ENCODE results near the gene MRPS6. TPM values are rescaled to one million over a fixed set of nuclear protein-coding genes. Genes with fewer than 3 reads are reported as not detected.

The MRPS6 gene
- total and polyA plus RNA-seq, 2 of the 13 experiments (the other 11 are each of a cell fraction or from before 2014, with no cell fraction given): 14.2 to 26.9 TPM

GRCh38 chr21:34091607-34092006 is 18.2 kb downstream of the MRPS6 start:
- in situ Hi-C loops (cut with HindIII; ENCODE audit: extremely low pct_ligation_motif_present, low pct_unique_long_range_greater_than_20kb): loop anchor here (10.0 kb wide), 1 partner anchor 63 kb away; no protein-coding TSS in a partner anchor
- no peaks in the 10 kb centered on the region for H3K27me3 ChIP-seq (ENCODE audit: control insufficient read depth in 1 of 2, insufficient read depth in 2 of 2, low read length in 2 of 2)
- no peak for DNase-seq (ENCODE audit: low spot score)
- H4K20me1 ChIP-seq (ENCODE audit: insufficient read depth, low read length): no peaks in the 10 kb centered on the region
- no peaks in the 10 kb centered on the region for H3K9me3 ChIP-seq (ENCODE audit: low read length)
- CTCF ChIA-PET (ENCODE audit: low intra/inter-chr PET ratio, low total read pairs): no interaction called here
- peaks cover 43% of the 10 kb centered on the region for H3K79me2 ChIP-seq (ENCODE audit: insufficient read depth, low read length)
- peaks cover 12% of the 10 kb centered on the region for H3K4me1 ChIP-seq (ENCODE audit: insufficient read depth, low read length)
- FAIRE-seq: no peak
- H3K36me3 ChIP-seq (replicated peaks in 1 of 2; ENCODE audit: control insufficient read depth in 1 of 2, insufficient read depth in 2 of 2, low read length in 2 of 2): peaks cover 7 to 18% of the 10 kb centered on the region in 2 experiments; a peak in 3 of 5 replicates
- no peak overlapping the region for H2AFZ ChIP-seq (ENCODE audit: low read length)
- 98% methylated on average over 2 of the region's 2 CpGs for WGBS (ENCODE audit: low lambda C conversion rate)
- POLR2A ChIA-PET: no interaction called here
- intact Hi-C loops (cut with micrococcal nuclease; ENCODE audit: unreplicated experiment): no loop called here
- no peak overlapping the region for H3K4me2 ChIP-seq (ENCODE audit: low read depth, low read length)
- H3K27ac ChIP-seq (ENCODE audit: extremely low read length, insufficient read depth, low read length): no peak overlapping the region
- BruUV-seq (replicated peaks): no TSS peak
- H3K4me3 ChIP-seq (replicated peaks in 1 of 3; ENCODE audit: insufficient read depth in 1 of 3, low read depth in 2 of 3, low read length in 3 of 3): no peak overlapping the region
- no peak overlapping the region for H3K9ac ChIP-seq (ENCODE audit: insufficient read depth, low read depth, low read length)
- no peak for ATAC-seq
- TF ChIP-seq ZNF670 (CRISPR knock-in tag; IDR thresholded peaks at IDR 0.05; ENCODE audit: borderline replicate concordance) (no peak), MAFK (conservative IDR thresholded peaks at IDR 0.05 in 1 of 2, IDR thresholded peaks at IDR 0.05 in 1 of 2; ENCODE audit: low read length in 2 of 2) (no peak), NAIF1 (CRISPR knock-in tag; IDR thresholded peaks at IDR 0.05; ENCODE audit: borderline replicate concordance) (no peak), ZNF607 (CRISPR knock-in tag; IDR thresholded peaks at IDR 0.05; ENCODE audit: borderline replicate concordance) (no peak), ZBTB40 (IDR thresholded peaks at IDR 0.05) (no peak), ZBTB40 (CRISPR knock-in tag; IDR thresholded peaks at IDR 0.05) (no peak), TAF15 (IDR thresholded peaks at IDR 0.05; ENCODE audit: low read depth, low read length, poor library complexity, severe bottlenecking) (no peak), NFAT5 (CRISPR knock-in tag; IDR thresholded peaks at IDR 0.05) (no peak), ZFP62 (CRISPR knock-in tag; IDR thresholded peaks at IDR 0.05) (no peak)

All from HepG2 (cell line).